Medulla oblongata (tissue), 1 donor: ENCODE results near the gene FAM50B.
A peak's percentile ranks its signal among the peaks of the same experiment; 100 is the strongest.

Experiments used
- DNase-seq: peaks from one replicate; pipeline ENCODE4 v3.0.0-alpha.2; 2015; ENCODE audit errors: extremely low spot score

FAM50B gene

DNA sequence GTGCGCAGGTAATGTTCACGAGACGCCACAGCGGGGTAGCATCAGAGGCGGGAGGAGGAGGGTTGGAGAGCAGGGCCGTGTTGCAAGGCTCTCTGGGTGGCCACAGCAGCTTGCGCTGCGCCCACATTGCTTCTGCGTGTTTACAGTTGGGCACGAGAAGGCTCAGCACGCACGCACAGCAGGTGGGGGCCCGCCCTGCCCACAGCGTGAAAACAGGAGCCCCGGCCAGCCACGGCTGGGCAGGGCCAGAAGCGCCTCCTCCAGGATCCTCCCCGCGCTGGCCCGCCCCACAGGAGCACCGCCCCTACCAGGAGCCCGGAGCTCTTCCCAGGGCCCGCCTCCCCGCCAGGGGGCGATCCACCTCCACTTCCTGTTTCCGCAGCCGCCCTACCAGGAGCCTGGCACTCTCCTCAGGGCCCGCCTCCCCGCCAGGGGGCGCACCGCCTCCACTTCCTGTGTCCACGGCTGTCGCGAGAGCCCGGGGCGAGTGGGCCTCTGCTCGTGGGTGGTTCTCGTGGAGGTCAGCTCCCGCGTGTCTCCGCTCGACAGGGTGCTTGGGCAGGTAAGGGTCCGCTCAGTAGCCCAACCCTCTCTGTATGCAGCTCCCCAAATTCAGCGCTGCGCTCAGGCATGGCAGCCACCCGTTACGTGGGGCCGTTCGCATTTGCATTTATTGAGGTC lies at the start of gene FAM50B:
Gene FAM50B (plus strand): TSS at position 449 of the 681 bp plus-strand sequence. CDS start 439 bp downstream, outside the sequence.
- DNase-seq = peak; percentile 94

DNA sequence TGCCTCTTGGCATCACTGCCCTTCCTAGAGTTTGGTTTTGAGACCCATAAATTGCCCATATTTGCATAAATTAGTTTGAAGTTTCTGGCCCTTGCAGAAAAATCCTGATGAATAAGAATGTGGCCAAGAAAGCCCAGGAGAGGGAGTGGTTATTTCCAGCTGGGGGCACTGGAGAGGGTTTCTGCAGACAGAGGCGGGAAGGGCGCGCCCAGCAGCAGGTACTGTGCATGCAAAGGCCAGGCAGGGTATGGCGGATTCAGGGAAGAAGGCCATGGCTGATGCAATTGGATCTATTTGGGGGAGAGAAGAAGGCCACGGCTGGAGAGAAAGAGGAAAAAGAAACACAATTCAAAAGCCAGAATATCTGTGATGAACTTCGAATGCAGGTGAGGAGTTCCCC lies 49.5 kb upstream of the FAM50B start:
- no peak for DNase-seq

GRCh38 chr6:3800850-3801591 lies 48.2 kb upstream of the FAM50B start:
- no peak for DNase-seq

DNA sequence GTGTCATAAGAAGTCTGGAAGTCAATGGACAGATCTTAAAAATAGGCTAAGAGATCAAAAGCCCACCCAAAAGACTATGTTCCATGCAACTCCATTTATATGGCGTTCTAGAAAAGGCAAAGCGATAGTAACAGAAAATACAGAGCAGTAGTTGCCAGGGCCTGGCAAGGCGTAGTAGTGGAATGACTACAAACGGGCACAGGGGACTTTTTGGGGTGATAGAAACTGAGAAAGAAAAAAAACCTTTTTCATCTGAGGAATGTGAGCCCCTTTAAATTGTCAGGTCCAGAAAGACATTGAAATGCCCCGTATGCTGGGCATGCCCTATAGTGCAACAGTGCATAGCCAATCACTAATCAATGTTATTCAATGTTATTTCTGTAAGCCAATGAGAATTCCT lies 47.2 kb upstream of the FAM50B start:
- DNase-seq = no peak

- DNase-seq = no peak
Measured at GRCh38 chr6:3803627-3804468, 45.3 kb upstream of the FAM50B start.

DNA sequence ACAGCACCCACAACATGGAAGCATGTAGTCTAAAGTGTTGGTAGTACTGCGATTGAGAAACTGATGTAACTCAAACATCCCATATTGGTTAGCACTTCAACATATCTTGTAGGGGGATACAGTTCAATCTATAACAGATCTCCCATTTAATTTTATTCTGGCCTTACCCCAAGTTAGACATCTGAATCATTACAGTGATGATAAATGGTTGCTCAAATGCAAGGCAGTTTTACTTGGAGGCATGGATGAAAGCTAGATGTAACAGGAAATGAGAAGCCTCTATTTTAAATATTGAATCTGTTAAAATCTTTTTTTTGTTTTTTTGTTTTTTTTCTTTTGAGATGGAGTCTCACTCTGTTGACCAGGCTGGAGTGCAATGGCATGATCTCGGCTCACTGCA lies 44.2 kb upstream of the FAM50B start:
- DNase-seq = no peak

GRCh38 chr6:3805448-3806123 lies 43.6 kb upstream of the FAM50B start:
- no peak for DNase-seq

- DNase-seq = no peak
Measured at GRCh38 chr6:3806169-3806922, 42.8 kb upstream of the FAM50B start.

DNA sequence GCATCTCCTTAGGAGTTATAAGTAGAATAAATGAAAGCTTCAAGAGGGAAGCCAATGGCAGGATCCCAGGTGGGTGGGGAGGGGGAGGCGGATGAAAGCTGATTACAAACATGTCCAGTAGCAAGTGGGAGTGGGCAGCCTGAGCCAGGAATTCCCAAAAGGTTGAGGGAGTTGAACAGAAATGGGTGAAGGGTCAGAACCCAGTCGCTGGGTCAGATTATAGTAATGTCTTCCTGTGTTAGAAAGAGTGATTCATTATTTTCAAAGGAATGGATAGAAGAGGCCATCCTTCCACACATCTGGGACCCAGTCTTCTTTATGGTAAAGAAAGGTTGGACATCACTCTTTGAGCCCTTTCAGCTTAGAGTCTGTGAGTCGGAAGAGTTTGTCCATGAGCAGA lies 41.0 kb upstream of the FAM50B start:
- no peak for DNase-seq

GRCh38 chr6:3808759-3809514 lies 40.2 kb upstream of the FAM50B start:
- DNase-seq = no peak

DNA sequence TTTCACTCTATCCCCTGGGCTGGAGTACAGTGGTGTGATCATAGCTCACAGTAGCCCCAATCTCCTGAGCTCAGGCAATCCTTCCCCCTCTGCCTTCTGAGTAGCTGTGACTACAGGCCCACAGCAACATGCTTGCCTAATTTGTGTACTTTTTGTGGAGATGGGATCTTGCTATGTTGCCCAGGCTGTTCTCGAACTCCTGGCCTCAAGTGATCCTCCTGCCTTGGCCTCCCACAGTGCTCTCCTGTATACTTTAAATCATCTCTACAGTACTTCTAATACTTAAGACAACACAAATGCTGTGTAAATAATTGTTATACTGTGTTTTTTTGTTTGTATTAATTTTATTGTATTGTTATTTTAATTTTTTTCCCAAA lies 39.7 kb upstream of the FAM50B start:
- no peak for DNase-seq

DNA sequence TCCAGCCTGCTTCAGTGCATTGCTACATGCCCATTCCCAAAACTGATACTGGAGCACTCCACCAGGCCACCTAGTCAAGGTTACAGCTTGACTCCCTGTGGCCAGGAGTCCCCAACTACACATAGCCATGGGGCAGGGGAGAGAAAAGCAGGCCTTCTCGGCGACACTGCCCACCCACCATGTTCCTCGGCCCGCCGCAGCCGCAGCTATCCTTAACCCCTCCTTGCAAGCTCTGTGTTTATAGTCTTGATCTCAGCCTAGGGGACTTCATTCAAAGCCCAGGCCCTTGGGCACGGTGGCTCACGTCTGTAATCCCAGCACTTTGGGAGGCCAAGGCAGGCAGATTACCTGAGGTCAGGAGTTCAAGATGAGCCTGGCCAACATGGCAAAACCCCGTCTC lies 39.2 kb upstream of the FAM50B start:
- DNase-seq = no peak

- DNase-seq = no peak
Measured at GRCh38 chr6:3811191-3811590, 38.0 kb upstream of the FAM50B start.

GRCh38 chr6:3812596-3812995 lies 36.6 kb upstream of the FAM50B start:
- DNase-seq = no peak

DNA sequence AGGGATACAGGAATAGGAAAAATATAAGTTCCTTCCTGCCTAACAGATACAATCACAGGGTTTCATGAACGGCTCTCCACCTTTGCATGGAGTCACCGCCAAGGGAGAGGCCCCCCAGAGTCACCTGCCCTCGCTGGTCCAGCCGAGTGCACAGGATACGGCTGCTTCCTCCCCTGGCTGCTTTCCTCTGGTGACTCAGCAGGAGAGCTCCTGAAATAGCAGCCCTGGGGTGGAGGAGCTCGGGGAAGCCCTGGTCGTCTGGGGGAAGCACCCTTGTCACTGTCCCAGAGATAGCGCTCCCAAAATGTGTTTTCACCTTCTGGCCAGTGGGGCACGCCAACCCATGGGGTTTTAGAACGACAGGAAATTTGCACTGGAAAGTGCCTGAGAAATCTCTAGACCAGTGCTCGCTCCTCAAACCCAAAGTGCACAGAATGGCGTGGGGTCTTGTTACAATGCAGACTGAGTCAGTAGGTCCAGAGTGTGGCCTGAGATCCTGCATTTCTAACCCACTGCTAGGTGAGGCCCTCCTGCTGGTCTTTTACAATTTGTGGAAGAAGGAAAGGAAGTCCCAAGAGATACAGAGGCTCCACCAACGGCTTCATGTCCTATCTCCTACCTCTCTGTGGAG lies 35.9 kb upstream of the FAM50B start:
- no peak for DNase-seq

- no peak for DNase-seq
Measured at GRCh38 chr6:3813918-3814317, 35.3 kb upstream of the FAM50B start.

- no peak for DNase-seq
Measured at GRCh38 chr6:3814539-3814938, 34.6 kb upstream of the FAM50B start.

GRCh38 chr6:3816251-3816650 lies 32.9 kb upstream of the FAM50B start:
- DNase-seq = no peak

DNA sequence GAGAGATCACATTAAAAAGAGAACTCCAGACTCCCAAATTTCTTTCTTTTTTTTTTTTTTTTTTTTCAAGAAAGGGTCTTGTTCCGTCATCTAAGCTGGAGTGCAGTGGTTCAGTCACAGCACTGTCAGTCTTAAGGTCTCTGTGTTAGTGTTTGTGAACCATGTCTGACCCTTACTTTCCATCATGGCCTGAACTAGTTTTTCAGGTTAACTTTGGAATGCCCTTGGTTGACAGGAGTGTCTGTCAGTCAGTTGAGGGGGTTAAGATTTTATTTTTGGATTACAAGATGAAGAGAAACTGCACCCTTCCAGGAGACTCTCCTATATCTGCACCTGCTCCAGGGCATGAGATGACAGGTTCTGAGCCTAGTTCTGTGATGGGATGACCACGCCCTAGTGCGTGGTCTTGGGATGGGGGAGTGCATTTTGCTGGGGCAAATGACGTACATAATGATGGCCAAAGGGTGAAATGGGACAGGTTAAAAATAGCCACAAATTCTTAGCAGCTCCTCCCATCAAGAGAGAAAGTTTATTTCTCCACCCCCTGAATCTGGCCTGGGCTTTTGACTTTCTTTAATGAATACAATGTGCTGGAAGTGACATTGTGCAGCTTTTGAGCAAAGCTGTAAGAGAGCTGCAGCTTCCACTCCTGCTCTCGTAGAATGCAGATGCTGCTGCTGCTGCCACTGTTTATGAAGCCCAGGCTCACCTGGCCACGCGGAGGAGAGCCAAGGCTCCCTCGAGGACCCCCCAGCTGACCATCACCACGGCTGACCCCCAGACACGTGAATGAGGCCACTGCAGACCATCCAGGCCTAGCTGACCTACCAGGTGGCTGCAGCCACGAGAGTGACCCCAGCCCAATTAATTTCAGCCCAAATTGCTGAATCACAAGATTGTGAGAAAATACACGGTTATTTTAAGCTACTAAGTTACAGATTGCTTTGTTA lies 29.7 kb upstream of the FAM50B start:
- no peak for DNase-seq
